DND-41 (cell line): ENCODE data around the gene CALM1.

Source experiments
- ATAC-seq: fragments of 200-7000 bp; cut with Tn5 transposase; 3 replicates; pipeline ENCODE4 v1.9.1; 2021; ENCODE audit warnings: low read depth; ENCODE audit not compliant: insufficient read depth
- DNase-seq: peaks from one replicate; pipeline ENCODE4 v3.0.0-alpha.2; 2020
- H2AFZ ChIP-seq: 2 replicates; pipeline ENCODE4 v1.6.0; 2012; ENCODE audit warnings: low read depth, low read length
- H3K27ac ChIP-seq: 2 replicates; pipeline ENCODE4 v1.5.1; 2012; ENCODE audit warnings: low read length, inconsistent platforms
- H3K27me3 ChIP-seq: fragments of 200-600 bp; sonication (generic); 2 replicates; pipeline ENCODE4 v1.6.0; 2012; ENCODE audit warnings: low read length, mild to moderate bottlenecking, inconsistent platforms; ENCODE audit not compliant: insufficient read depth, poor library complexity
- H3K36me3 ChIP-seq: 2 replicates; pipeline ENCODE4 v1.5.1; 2012; ENCODE audit warnings: low read length, inconsistent platforms; ENCODE audit not compliant: insufficient read depth
- H3K4me1 ChIP-seq: 2 replicates; pipeline ENCODE4 v1.5.1; 2012; ENCODE audit warnings: mild to moderate bottlenecking, low read length; ENCODE audit not compliant: insufficient read depth
- H3K4me2 ChIP-seq: 2 replicates; pipeline ENCODE4 v1.6.0; 2012; ENCODE audit warnings: mild to moderate bottlenecking, moderate library complexity, low read length, inconsistent platforms; ENCODE audit not compliant: insufficient read depth
- H3K4me3 ChIP-seq, 2 experiments: fragments of 200-600 bp in 1 of 2; shearing (Covaris generic) in 1 of 2; 2 replicates each; pipeline ENCODE4 v1.5.1; 2012 to 2016; ENCODE audit warnings: inconsistent platforms in 2 of 2, low read length in 2 of 2, mild to moderate bottlenecking in 2 of 2, low read depth in 1 of 2, moderate library complexity in 1 of 2
- H3K79me2 ChIP-seq: 2 replicates; pipeline ENCODE4 v1.6.0; 2012; ENCODE audit warnings: low read length, inconsistent platforms; ENCODE audit not compliant: insufficient read depth
- H3K9ac ChIP-seq: 2 replicates; pipeline ENCODE4 v1.6.0; 2012; ENCODE audit warnings: low read depth, mild to moderate bottlenecking, inconsistent platforms, low read length, moderate library complexity
- H3K9me3 ChIP-seq: 2 replicates; pipeline ENCODE4 v1.5.1; 2012; ENCODE audit warnings: low read length, moderate library complexity, mild to moderate bottlenecking, inconsistent platforms; ENCODE audit not compliant: insufficient read depth, severe bottlenecking
- H4K20me1 ChIP-seq: 2 replicates; pipeline ENCODE4 v1.6.0; 2012; ENCODE audit warnings: low read length; ENCODE audit not compliant: insufficient read depth
- EZH2 ChIP-seq: IDR thresholded peaks from 3 replicates; pipeline ENCODE4 v1.6.1; 2012; ENCODE audit warnings: borderline replicate concordance, low read depth, mild to moderate bottlenecking, moderate library complexity, low read length, inconsistent platforms; ENCODE audit not compliant: severe bottlenecking
- TF ChIP-seq, protein P1 (sequence below): IDR thresholded peaks from 2 replicates; pipeline ENCODE4 v1.5.1; 2012; ENCODE audit warnings: borderline replicate concordance, low read length, moderate library complexity, mild to moderate bottlenecking; ENCODE audit not compliant: poor library complexity, severe bottlenecking; ENCODE audit errors: extremely low read depth

Gene CALM1

DNA sequence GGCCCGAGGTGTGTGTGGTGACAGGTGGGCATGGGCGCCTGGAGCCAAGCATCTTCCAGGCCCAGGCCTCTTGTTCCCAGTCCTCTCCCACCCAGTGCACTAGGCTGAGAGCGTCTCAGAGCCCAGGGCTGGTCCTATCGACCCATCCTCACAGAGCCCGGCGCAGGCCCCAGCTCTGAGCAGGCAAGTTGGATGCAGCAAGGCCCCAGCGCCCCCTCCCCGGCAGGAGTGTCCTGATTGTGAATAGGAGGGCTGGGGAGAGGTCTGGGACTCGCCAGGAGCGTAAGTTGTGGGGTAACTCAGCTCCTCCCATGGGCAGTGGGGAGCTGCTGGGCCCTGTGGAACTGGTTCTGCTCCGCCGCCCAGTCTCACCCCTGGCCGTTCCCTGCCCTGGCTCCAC lies 26.3 kb downstream of the CALM1 start:
- Histone ChIP-seq H3K4me1 (no peaks in the 10 kb centered on the region), H3K9me3 (no peaks in the 10 kb centered on the region), H3K4me3 (no peak overlapping the region), H2AFZ (no peak overlapping the region), H3K79me2 (no peaks in the 10 kb centered on the region), H3K36me3 (no peaks in the 10 kb centered on the region), H3K4me2 (no peak overlapping the region), H3K9ac (no peak overlapping the region), H4K20me1 (no peaks in the 10 kb centered on the region), H3K27ac (no peak overlapping the region), H3K27me3 (no peaks in the 10 kb centered on the region)
- DNase-seq (no peak), ATAC-seq (no peak)
- TF ChIP-seq, protein P1, sequence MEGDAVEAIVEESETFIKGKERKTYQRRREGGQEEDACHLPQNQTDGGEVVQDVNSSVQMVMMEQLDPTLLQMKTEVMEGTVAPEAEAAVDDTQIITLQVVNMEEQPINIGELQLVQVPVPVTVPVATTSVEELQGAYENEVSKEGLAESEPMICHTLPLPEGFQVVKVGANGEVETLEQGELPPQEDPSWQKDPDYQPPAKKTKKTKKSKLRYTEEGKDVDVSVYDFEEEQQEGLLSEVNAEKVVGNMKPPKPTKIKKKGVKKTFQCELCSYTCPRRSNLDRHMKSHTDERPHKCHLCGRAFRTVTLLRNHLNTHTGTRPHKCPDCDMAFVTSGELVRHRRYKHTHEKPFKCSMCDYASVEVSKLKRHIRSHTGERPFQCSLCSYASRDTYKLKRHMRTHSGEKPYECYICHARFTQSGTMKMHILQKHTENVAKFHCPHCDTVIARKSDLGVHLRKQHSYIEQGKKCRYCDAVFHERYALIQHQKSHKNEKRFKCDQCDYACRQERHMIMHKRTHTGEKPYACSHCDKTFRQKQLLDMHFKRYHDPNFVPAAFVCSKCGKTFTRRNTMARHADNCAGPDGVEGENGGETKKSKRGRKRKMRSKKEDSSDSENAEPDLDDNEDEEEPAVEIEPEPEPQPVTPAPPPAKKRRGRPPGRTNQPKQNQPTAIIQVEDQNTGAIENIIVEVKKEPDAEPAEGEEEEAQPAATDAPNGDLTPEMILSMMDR, result no peak
- no peak for TF ChIP-seq EZH2

DNA sequence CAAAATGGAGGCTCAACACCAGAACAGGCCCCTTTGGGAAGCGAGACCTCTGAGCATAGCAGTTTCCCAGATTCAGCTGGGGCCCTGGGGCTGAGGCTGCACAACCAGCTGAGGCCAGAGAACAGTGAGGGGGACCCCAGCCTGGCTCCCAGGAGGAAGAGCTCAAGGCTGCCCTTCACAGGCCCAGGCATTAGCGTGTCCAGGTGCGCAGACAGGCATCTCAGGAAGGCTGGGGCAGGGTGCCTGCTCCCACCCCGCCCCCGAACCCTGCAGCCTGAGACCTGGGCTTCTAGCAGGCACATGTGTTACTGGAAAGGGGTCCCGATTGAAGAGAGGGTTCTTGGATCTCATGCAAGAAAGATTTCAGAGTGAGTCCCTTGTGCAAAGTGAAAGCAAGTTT lies 27.2 kb downstream of the CALM1 start:
- TF ChIP-seq, protein P1, result no peak
- no peak for TF ChIP-seq EZH2
- Histone ChIP-seq H3K27me3 (no peaks in the 10 kb centered on the region), H3K27ac (no peak overlapping the region), H3K4me1 (no peaks in the 10 kb centered on the region), H3K36me3 (no peaks in the 10 kb centered on the region), H3K79me2 (no peaks in the 10 kb centered on the region), H2AFZ (no peak overlapping the region), H3K9ac (no peak overlapping the region), H3K4me2 (no peak overlapping the region), H3K9me3 (no peaks in the 10 kb centered on the region), H4K20me1 (no peaks in the 10 kb centered on the region), H3K4me3 (no peak overlapping the region)
- no peak for DNase-seq
- no peak for ATAC-seq

GRCh38 chr14:90424686-90425372 lies 28.0 kb downstream of the CALM1 start:
- TF ChIP-seq, protein P1, result no peak
- no peak for TF ChIP-seq EZH2
- H3K79me2 ChIP-seq, result no peaks in the 10 kb centered on the region
- H2AFZ ChIP-seq, result no peak overlapping the region
- H3K36me3 ChIP-seq, result no peaks in the 10 kb centered on the region
- no peak overlapping the region for H3K4me3 ChIP-seq
- no peak for ATAC-seq
- H3K4me1 ChIP-seq, result no peaks in the 10 kb centered on the region
- H3K4me2 ChIP-seq, result no peak overlapping the region
- no peaks in the 10 kb centered on the region for H3K27me3 ChIP-seq
- DNase-seq, result no peak
- no peaks in the 10 kb centered on the region for H3K9me3 ChIP-seq
- H4K20me1 ChIP-seq, result no peaks in the 10 kb centered on the region
- no peak overlapping the region for H3K27ac ChIP-seq
- no peak overlapping the region for H3K9ac ChIP-seq
